Testis (tissue), 2 donors: Measurements from ENCODE around the gene LCE1E.

ENCODE experiments used
- POLR2A ChIP-seq: fragments of 450-650 bp; IDR thresholded peaks from one replicate; pipeline ENCODE4 v1.6.1; 2017; ENCODE audit warnings: antibody characterized with exemption, mild to moderate bottlenecking, moderate library complexity
- TF ChIP-seq, protein P1 (sequence below), 3 experiments: fragments of 450-650 bp in 2 of 3; fragments of 200-600 bp in 1 of 3; sonication (generic) in 1 of 3; IDR thresholded peaks; one replicate each; pipeline ENCODE4 v1.5.1; 2016 to 2019; ENCODE audit warnings: antibody characterized with exemption in 3 of 3, mild to moderate bottlenecking in 2 of 3, moderate library complexity in 1 of 3

DNA sequence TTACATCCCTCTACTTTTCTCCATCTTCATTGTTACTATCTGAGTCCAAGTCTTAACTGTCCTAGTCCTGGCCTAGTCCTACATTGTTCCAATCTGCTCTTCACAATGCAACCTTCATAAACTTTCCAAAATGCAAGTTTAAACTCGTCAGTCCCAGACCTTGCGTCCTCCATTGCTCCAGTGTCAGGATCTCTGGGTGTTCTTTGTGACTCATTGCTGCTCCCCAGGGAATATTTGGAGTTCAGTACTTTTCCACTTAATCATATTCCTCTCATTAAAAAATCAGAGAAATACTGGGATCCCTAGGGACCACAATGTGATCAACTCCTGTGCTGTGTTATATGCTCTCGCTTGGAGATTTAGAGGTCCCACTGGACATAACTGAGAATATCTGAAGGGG is 46.2 kb upstream of the LCE1E start:
- TF ChIP-seq, protein P1, sequence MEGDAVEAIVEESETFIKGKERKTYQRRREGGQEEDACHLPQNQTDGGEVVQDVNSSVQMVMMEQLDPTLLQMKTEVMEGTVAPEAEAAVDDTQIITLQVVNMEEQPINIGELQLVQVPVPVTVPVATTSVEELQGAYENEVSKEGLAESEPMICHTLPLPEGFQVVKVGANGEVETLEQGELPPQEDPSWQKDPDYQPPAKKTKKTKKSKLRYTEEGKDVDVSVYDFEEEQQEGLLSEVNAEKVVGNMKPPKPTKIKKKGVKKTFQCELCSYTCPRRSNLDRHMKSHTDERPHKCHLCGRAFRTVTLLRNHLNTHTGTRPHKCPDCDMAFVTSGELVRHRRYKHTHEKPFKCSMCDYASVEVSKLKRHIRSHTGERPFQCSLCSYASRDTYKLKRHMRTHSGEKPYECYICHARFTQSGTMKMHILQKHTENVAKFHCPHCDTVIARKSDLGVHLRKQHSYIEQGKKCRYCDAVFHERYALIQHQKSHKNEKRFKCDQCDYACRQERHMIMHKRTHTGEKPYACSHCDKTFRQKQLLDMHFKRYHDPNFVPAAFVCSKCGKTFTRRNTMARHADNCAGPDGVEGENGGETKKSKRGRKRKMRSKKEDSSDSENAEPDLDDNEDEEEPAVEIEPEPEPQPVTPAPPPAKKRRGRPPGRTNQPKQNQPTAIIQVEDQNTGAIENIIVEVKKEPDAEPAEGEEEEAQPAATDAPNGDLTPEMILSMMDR (IDR thresholded peaks at IDR 0.05) = no peak
- TF ChIP-seq POLR2A = no peak
